ENCODE results near the gene FDXACB1. TPM values are rescaled to one million over a fixed set of nuclear protein-coding genes. Genes with fewer than 3 reads are reported as not detected.

The FDXACB1 gene
- total and polyA plus RNA-seq, 8 donors = 0.29 to 4.3 (median 1.5) TPM; not detected in 2

DNA sequence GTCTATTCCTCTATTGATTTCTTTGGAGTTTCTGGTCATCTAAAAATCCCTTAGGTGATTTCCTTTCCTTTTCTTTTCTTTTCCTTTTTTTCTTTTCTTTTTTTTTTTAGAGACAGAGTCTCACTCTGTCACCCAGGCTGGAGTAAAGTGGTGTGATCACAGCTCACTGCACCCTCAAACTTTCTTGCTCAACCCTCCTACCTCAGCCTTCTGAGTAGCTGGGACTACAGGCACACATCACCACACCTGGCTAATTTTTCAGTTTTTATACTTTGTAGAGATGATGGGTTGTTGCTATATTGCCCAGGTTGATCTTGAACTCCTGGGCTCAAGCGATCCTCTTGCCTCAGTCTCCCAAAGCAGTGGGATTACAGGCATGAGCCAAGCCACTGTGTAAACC lies 37.8 kb upstream of the FDXACB1 start:
- DNase-seq = no peak
- Histone ChIP-seq H3K9me3 (no peaks in the 10 kb centered on the region), H3K4me1 (peaks cover 0 to 51% (median 23%) of the 10 kb centered on the region in 4 donors), H3K4me3 (no peak overlapping the region), H3K27me3 (peaks cover 0 to 19% (median 10%) of the 10 kb centered on the region in 3 donors), H3K27ac (peak overlapping the region in 1 of 5 donors; percentile 87), H3K36me3 (no peaks in the 10 kb centered on the region)
- 88 to 100% (median 97%) methylated on average over 1 of the region's 1 CpG for WGBS, 5 donors
- intact Hi-C loops (cut with DNase I; ENCODE audit: low total_unique reads) = no loop called here
- TF ChIP-seq POLR2AphosphoS5 (IDR thresholded peaks at IDR 0.05) (no peak), POLR2A (IDR thresholded peaks at IDR 0.05) (no peak), EP300 (IDR thresholded peaks at IDR 0.05) (no peak)
- TF ChIP-seq, protein P1, sequence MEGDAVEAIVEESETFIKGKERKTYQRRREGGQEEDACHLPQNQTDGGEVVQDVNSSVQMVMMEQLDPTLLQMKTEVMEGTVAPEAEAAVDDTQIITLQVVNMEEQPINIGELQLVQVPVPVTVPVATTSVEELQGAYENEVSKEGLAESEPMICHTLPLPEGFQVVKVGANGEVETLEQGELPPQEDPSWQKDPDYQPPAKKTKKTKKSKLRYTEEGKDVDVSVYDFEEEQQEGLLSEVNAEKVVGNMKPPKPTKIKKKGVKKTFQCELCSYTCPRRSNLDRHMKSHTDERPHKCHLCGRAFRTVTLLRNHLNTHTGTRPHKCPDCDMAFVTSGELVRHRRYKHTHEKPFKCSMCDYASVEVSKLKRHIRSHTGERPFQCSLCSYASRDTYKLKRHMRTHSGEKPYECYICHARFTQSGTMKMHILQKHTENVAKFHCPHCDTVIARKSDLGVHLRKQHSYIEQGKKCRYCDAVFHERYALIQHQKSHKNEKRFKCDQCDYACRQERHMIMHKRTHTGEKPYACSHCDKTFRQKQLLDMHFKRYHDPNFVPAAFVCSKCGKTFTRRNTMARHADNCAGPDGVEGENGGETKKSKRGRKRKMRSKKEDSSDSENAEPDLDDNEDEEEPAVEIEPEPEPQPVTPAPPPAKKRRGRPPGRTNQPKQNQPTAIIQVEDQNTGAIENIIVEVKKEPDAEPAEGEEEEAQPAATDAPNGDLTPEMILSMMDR (IDR thresholded peaks at IDR 0.05) = no peak

GRCh38 chr11:111913997-111914396 lies 35.0 kb upstream of the FDXACB1 start:
- WGBS, 5 donors = 42 to 57% (median 44%) methylated on average over 4 of the region's 4 CpGs
- peak overlapping the region; percentile 46 to 57 (median 51) for H3K4me3 ChIP-seq
- TF ChIP-seq, protein P1 (IDR thresholded peaks at IDR 0.05) = no peak
- TF ChIP-seq POLR2AphosphoS5 (IDR thresholded peaks at IDR 0.05) = peak in 2 of 3 donors; percentile 21 to 66
- peaks cover 0 to under 1% (median 0%) of the 10 kb centered on the region in 4 donors for H3K36me3 ChIP-seq
- peaks cover 0 to 48% (median 18%) of the 10 kb centered on the region in 4 donors for H3K4me1 ChIP-seq
- peaks cover 0 to 19% (median 10%) of the 10 kb centered on the region in 3 donors for H3K27me3 ChIP-seq
- H3K9me3 ChIP-seq = no peaks in the 10 kb centered on the region
- DNase-seq = peak in 1 of 2 donors; percentile 82
- peak overlapping the region; percentile 49 to 94 (median 85) for H3K27ac ChIP-seq
- intact Hi-C loops (cut with DNase I; ENCODE audit: low total_unique reads) = no loop called here

DNA sequence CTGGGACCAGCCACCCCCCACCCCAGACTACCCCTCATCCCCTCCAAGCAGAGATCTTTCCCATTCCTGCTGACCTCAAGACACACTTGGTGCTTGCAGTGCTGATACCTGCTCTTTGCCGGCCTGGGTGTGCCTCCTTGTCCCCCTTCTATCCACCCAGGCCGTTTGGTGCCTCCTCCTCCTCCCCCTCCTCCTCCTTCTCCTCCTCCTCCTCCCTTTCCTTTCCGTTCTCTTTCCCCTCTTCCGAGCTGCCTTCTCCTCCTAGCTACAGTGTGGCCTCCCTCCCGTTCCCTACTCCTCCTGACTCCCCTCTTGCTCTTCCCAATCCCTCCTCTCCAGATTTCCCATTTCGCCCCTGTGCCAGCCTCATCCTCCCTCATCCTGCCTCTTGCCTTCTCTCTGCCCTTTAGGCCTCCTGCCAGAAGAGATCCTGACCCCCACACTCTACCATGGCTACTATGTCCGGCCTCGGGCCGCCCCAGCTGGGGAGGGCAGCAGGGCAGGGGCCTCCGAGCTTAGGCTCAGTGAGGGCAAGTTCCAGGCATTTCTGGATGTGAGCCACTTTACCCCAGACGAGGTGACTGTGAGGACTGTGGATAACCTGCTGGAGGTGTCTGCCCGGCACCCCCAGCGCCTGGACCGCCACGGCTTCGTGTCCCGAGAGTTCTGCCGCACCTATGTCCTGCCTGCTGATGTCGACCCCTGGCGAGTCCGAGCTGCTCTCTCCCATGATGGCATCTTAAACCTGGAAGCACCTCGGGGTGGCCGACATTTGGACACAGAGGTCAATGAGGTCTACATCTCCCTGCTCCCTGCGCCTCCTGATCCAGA lies 34.3 kb upstream of the FDXACB1 start:
- peak overlapping the region; percentile 46 to 57 (median 51) for H3K4me3 ChIP-seq
- H3K9me3 ChIP-seq = no peaks in the 10 kb centered on the region
- intact Hi-C loops (cut with DNase I; ENCODE audit: low total_unique reads) = no loop called here
- H3K27me3 ChIP-seq = peaks cover 0 to 19% (median 10%) of the 10 kb centered on the region in 3 donors
- no peak for TF ChIP-seq POLR2AphosphoS5 (IDR thresholded peaks at IDR 0.05)
- TF ChIP-seq, protein P1 (IDR thresholded peaks at IDR 0.05) = no peak
- no peak for TF ChIP-seq POLR2A (IDR thresholded peaks at IDR 0.05)
- no peak for TF ChIP-seq EP300 (IDR thresholded peaks at IDR 0.05)
- H3K27ac ChIP-seq = peak overlapping the region; percentile 49 to 94 (median 85)
- WGBS, 5 donors = 57 to 76% (median 73%) methylated on average over 21 to 24 of the region's 24 CpGs
- peaks cover 0 to 6% (median 0%) of the 10 kb centered on the region in 4 donors for H3K36me3 ChIP-seq
- peak in 1 of 2 donors; percentile 48 for DNase-seq
- H3K4me1 ChIP-seq = peaks cover 0 to 43% (median 16%) of the 10 kb centered on the region in 4 donors

DNA sequence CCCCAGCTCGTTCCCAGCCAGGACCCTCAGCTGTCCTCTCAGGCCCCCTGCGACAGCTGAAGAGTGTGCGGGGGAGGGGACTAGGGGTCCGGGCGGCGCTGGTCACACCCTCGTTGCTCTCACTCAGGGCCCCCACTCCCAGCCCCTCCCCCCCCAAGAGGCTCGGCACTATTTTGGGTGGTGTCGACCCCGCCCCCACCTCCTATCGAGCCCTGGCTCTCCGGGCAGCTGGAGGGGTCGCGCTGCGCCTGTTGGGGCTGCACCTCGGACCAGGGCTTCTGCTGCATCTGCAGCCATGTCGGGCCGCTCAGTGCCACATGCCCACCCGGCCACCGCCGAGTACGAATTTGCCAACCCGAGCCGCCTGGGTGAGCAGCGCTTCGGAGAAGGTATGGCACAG lies 33.6 kb upstream of the FDXACB1 start, which contains the start of gene HSPB2:
HSPB2 (plus strand) TSS at position 200 of the 400 bp plus-strand sequence; CDS start at position 296, 96 bp downstream.
- TF ChIP-seq, protein P1 (IDR thresholded peaks at IDR 0.05) = no peak
- TF ChIP-seq EP300 (IDR thresholded peaks at IDR 0.05) (no peak), POLR2AphosphoS5 (IDR thresholded peaks at IDR 0.05) (no peak), POLR2A (IDR thresholded peaks at IDR 0.05) (no peak)
- WGBS, 5 donors = 9 to 17% (median 16%) methylated on average over 9 to 26 of the region's 26 CpGs
- Histone ChIP-seq H3K36me3 (peaks cover 0 to 13% (median 0%) of the 10 kb centered on the region in 4 donors), H3K4me1 (peaks cover 0 to 38% (median 13%) of the 10 kb centered on the region in 4 donors), H3K27me3 (peaks cover 0 to 19% (median 10%) of the 10 kb centered on the region in 3 donors), H3K27ac (peak within 1 kb of the TSS; percentile 49 to 94 (median 85)), H3K4me3 (peak within 1 kb of the TSS; percentile 46 to 57 (median 51)), H3K9me3 (no peaks in the 10 kb centered on the region)
- intact Hi-C loops (cut with DNase I; ENCODE audit: low total_unique reads) = no loop called here
- peak in 1 of 2 donors; percentile 51 for DNase-seq
